ENCODE results near the gene ATXN8OS.
"Not testable (repeated sequence)": the region's sequence is repeated elsewhere in the genome, so short reads cannot be mapped to it uniquely, and the experiment has no call there.

Gene ATXN8OS

GRCh38 chr13:70107498-70108281, at the start of gene ATXN8OS:
TSS of gene ATXN8OS (plus strand) at chr13:70107826.
- no peak for DNase-seq

GRCh38 chr13:70080012-70080411, 27.6 kb upstream of the ATXN8OS start:
- DNase-seq = no peak

GRCh38 chr13:70087247-70087646, 20.4 kb upstream of the ATXN8OS start:
- DNase-seq = no peak

GRCh38 chr13:70088926-70089325, 18.7 kb upstream of the ATXN8OS start:
- DNase-seq = no peak

GRCh38 chr13:70090036-70090723, 17.4 kb upstream of the ATXN8OS start:
- no peak for DNase-seq

GRCh38 chr13:70098669-70099068, 9.0 kb upstream of the ATXN8OS start:
- DNase-seq = no peak

GRCh38 chr13:70104481-70104880, 3.1 kb upstream of the ATXN8OS start:
- no peak for DNase-seq

GRCh38 chr13:70107125-70107497, 515 bp upstream of the ATXN8OS start:
- no peak for DNase-seq

- DNase-seq = no peak
Observed at GRCh38 chr13:70108356-70109105, 905 bp downstream of the ATXN8OS start, which contains the start of gene KLHL1. TSS of gene KLHL1 (minus strand) at chr13:70108452. CDS start at chr13:70107699, 753 bp downstream.

GRCh38 chr13:70117338-70117905, 9.8 kb downstream of the ATXN8OS start:
- DNase-seq = no peak

GRCh38 chr13:70125693-70126092, 18.1 kb downstream of the ATXN8OS start:
- DNase-seq = no peak

GRCh38 chr13:70128098-70128497, 20.5 kb downstream of the ATXN8OS start:
- no peak for DNase-seq

- not testable (repeated sequence) for DNase-seq
Observed at GRCh38 chr13:70142658-70143057, 35.0 kb downstream of the ATXN8OS start.

GRCh38 chr13:70162141-70162540, 54.5 kb downstream of the ATXN8OS start:
- no peak for DNase-seq

- DNase-seq = no peak
Observed at GRCh38 chr13:70170689-70171088, 63.1 kb downstream of the ATXN8OS start.

GRCh38 chr13:70171151-70171550, 63.5 kb downstream of the ATXN8OS start:
- DNase-seq = no peak

- no peak for DNase-seq
Observed at GRCh38 chr13:70172946-70173597, 65.4 kb downstream of the ATXN8OS start.

GRCh38 chr13:70173598-70173959, 66.0 kb downstream of the ATXN8OS start:
- DNase-seq = no peak

- DNase-seq = no peak
Observed at GRCh38 chr13:70178346-70178745, 70.7 kb downstream of the ATXN8OS start.
